ENCODE measurements around the gene C2CD4D. TPM values are rescaled to one million over a fixed set of nuclear protein-coding genes. Genes with fewer than 3 reads are reported as not detected.

The C2CD4D gene
- total RNA-seq, 1 experiment from 2014 or later, result 0.94 TPM

DNA sequence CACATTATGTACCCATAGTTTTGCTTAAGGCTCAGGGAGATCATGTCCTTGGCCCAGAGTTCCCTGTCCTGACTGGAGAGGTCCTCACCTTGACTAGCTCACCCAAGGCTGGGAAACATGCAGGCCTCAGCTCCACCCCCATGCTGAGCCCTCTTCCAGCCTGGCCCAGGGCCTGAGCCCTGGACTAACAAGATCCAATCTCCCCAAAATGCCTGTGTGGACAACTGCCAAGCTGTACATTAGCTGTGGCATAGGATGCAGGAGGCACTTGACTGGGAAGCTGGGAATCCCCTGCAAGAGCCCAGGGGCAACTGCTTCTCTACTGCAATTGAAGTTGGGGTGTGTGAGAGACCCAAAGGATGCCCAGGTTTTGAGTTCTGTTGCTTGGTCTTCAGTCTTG is 36.5 kb downstream of the C2CD4D start:
- peaks cover 6% of the 10 kb centered on the region for H3K27me3 Mint-ChIP-seq (ENCODE audit: low read depth)
- peaks cover 14% of the 10 kb centered on the region for H3K4me1 Mint-ChIP-seq
- H3K36me3 Mint-ChIP-seq, result no peaks in the 10 kb centered on the region
- no peak for TF ChIP-seq ATF1 (CRISPR knock-in tag; IDR thresholded peaks at IDR 0.05)
- TF ChIP-seq, protein P1, sequence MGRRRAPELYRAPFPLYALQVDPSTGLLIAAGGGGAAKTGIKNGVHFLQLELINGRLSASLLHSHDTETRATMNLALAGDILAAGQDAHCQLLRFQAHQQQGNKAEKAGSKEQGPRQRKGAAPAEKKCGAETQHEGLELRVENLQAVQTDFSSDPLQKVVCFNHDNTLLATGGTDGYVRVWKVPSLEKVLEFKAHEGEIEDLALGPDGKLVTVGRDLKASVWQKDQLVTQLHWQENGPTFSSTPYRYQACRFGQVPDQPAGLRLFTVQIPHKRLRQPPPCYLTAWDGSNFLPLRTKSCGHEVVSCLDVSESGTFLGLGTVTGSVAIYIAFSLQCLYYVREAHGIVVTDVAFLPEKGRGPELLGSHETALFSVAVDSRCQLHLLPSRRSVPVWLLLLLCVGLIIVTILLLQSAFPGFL (CRISPR knock-in tag; IDR thresholded peaks at IDR 0.05; ENCODE audit: borderline replicate concordance), result no peak
- TF ChIP-seq, protein P2, sequence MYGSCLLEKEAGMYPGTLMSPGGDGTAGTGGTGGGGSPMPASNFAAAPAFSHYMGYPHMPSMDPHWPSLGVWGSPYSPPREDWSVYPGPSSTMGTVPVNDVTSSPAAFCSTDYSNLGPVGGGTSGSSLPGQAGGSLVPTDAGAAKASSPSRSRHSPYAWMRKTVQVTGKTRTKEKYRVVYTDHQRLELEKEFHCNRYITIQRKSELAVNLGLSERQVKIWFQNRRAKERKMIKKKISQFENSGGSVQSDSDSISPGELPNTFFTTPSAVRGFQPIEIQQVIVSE (CRISPR knock-in tag; IDR thresholded peaks at IDR 0.05; ENCODE audit: borderline replicate concordance), result no peak
- TF ChIP-seq, protein P3, sequence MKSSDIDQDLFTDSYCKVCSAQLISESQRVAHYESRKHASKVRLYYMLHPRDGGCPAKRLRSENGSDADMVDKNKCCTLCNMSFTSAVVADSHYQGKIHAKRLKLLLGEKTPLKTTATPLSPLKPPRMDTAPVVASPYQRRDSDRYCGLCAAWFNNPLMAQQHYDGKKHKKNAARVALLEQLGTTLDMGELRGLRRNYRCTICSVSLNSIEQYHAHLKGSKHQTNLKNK (CRISPR knock-in tag; IDR thresholded peaks at IDR 0.05), result no peak
- TF ChIP-seq ZNF671 (CRISPR knock-in tag; IDR thresholded peaks at IDR 0.05), result no peak
- no peak for TF ChIP-seq FOXP1 (CRISPR knock-in tag; IDR thresholded peaks at IDR 0.05; ENCODE audit: borderline replicate concordance)
- no peak for TF ChIP-seq MXD4 (CRISPR knock-in tag; IDR thresholded peaks at IDR 0.05; ENCODE audit: borderline replicate concordance)
- TF ChIP-seq, protein P4, sequence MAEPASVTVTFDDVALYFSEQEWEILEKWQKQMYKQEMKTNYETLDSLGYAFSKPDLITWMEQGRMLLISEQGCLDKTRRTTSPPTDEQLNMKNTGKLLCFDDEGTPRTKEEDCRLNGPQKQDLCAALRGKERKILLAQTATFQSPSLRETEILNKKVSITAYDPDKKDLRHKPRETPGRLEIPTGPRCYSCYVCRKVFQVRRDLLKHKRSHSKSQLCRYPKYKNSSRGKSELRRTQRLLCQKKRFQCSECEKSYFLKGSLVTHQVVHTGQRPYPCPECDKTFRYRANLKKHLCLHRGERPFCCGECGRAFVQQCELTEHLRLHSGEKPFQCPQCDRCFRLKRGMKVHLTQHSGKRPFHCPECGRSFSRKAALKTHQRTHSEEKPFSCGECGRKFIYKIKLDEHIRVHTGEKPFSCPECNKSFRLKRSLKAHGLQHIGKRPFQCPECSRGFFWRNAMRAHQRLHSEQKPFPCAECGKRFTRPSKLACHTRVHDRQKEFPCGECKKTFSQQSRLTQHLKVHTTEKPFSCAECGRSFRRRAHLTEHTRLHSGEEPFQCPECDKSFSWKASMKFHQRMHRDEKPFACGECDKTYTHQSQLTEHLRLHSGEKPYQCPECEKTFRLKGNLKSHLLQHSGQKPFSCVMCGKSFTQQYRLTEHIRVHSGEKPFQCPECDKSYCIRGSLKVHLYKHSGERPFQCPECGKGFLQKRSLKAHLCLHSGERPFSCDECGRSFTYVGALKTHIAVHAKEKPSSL (CRISPR knock-in tag; conservative IDR thresholded peaks at IDR 0.05), result no peak
- TF ChIP-seq, protein P5, sequence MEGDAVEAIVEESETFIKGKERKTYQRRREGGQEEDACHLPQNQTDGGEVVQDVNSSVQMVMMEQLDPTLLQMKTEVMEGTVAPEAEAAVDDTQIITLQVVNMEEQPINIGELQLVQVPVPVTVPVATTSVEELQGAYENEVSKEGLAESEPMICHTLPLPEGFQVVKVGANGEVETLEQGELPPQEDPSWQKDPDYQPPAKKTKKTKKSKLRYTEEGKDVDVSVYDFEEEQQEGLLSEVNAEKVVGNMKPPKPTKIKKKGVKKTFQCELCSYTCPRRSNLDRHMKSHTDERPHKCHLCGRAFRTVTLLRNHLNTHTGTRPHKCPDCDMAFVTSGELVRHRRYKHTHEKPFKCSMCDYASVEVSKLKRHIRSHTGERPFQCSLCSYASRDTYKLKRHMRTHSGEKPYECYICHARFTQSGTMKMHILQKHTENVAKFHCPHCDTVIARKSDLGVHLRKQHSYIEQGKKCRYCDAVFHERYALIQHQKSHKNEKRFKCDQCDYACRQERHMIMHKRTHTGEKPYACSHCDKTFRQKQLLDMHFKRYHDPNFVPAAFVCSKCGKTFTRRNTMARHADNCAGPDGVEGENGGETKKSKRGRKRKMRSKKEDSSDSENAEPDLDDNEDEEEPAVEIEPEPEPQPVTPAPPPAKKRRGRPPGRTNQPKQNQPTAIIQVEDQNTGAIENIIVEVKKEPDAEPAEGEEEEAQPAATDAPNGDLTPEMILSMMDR (IDR thresholded peaks at IDR 0.05), result no peak
- TF ChIP-seq, protein P6, sequence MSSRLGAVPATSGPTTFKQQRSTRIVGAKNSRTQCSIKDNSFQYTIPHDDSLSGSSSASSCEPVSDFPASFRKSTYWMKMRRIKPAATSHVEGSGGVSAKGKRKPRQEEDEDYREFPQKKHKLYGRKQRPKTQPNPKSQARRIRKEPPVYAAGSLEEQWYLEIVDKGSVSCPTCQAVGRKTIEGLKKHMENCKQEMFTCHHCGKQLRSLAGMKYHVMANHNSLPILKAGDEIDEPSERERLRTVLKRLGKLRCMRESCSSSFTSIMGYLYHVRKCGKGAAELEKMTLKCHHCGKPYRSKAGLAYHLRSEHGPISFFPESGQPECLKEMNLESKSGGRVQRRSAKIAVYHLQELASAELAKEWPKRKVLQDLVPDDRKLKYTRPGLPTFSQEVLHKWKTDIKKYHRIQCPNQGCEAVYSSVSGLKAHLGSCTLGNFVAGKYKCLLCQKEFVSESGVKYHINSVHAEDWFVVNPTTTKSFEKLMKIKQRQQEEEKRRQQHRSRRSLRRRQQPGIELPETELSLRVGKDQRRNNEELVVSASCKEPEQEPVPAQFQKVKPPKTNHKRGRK (CRISPR knock-in tag; IDR thresholded peaks at IDR 0.05; ENCODE audit: borderline replicate concordance), result no peak
- TF ChIP-seq, protein P7, sequence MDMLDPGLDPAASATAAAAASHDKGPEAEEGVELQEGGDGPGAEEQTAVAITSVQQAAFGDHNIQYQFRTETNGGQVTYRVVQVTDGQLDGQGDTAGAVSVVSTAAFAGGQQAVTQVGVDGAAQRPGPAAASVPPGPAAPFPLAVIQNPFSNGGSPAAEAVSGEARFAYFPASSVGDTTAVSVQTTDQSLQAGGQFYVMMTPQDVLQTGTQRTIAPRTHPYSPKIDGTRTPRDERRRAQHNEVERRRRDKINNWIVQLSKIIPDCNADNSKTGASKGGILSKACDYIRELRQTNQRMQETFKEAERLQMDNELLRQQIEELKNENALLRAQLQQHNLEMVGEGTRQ (CRISPR knock-in tag; IDR thresholded peaks at IDR 0.05), result no peak
- no peak for TF ChIP-seq HMGA2 (CRISPR knock-in tag; IDR thresholded peaks at IDR 0.05)
- TF ChIP-seq OVOL2 (CRISPR knock-in tag; IDR thresholded peaks at IDR 0.05; ENCODE audit: borderline replicate concordance), result no peak
- TF ChIP-seq, protein P8, sequence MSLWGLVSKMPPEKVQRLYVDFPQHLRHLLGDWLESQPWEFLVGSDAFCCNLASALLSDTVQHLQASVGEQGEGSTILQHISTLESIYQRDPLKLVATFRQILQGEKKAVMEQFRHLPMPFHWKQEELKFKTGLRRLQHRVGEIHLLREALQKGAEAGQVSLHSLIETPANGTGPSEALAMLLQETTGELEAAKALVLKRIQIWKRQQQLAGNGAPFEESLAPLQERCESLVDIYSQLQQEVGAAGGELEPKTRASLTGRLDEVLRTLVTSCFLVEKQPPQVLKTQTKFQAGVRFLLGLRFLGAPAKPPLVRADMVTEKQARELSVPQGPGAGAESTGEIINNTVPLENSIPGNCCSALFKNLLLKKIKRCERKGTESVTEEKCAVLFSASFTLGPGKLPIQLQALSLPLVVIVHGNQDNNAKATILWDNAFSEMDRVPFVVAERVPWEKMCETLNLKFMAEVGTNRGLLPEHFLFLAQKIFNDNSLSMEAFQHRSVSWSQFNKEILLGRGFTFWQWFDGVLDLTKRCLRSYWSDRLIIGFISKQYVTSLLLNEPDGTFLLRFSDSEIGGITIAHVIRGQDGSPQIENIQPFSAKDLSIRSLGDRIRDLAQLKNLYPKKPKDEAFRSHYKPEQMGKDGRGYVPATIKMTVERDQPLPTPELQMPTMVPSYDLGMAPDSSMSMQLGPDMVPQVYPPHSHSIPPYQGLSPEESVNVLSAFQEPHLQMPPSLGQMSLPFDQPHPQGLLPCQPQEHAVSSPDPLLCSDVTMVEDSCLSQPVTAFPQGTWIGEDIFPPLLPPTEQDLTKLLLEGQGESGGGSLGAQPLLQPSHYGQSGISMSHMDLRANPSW (CRISPR knock-in tag; conservative IDR thresholded peaks at IDR 0.05; ENCODE audit: low read depth), result no peak
- TF ChIP-seq TEAD1 (CRISPR knock-in tag; IDR thresholded peaks at IDR 0.05), result no peak
- TF ChIP-seq SMAD4 (CRISPR knock-in tag; IDR thresholded peaks at IDR 0.05), result no peak
- no peak for TF ChIP-seq NFE2L1 (CRISPR knock-in tag; IDR thresholded peaks at IDR 0.05)
- no peak for TF ChIP-seq RORB (CRISPR knock-in tag; IDR thresholded peaks at IDR 0.05)
- ChIA-PET CTCF (no interaction called here), POLR2A (interaction anchor here (1.5 kb wide), 1 partner anchor 40 kb away, joined by 3 read pairs; no protein-coding TSS in a partner anchor)
- no peak for ATAC-seq
- H3K27ac Mint-ChIP-seq, result no peak overlapping the region
- no peak overlapping the region for H3K4me3 Mint-ChIP-seq
- DNase-seq (ENCODE audit: low spot score), result no peak
- no peaks in the 10 kb centered on the region for H3K9me3 Mint-ChIP-seq

All from WTC11 (cell line).